GM19467 (cell line): Measurements from ENCODE around the gene USP15.
"Not testable (repeated sequence)": the region's sequence is repeated elsewhere in the genome, so short reads cannot be mapped to it uniquely, and the experiment has no call there.

Experiments used
- ATAC-seq: cut with Tn5 transposase; IDR thresholded peaks from one replicate; pipeline ENCODE4 v1.9.1; 2021; ENCODE audit warnings: mild to moderate bottlenecking, moderate library complexity; ENCODE audit not compliant: unreplicated experiment

The USP15 gene

GRCh38 chr12:62319058-62319457 lies 58.9 kb downstream of the USP15 start:
- ATAC-seq: no peak

DNA sequence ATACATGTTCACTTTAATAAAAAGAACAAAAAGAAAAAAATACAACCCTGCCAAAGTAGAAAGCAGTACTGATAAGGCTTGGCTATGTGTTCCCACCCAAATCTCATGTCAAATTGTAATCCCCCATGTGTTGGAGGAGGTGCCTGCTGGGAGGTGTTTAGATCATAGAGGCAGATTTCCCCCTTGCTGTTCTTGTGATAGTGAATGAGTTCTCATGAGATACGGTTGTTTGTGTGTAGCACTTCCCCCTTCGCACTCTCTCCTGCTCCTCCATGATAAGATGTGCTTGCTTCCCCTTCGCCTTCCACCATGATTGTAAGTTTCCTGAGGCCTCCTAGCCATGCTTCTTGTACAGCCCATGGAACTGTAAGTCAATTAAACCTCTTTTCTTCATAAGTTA lies 59.9 kb downstream of the USP15 start:
- ATAC-seq: no peak

DNA sequence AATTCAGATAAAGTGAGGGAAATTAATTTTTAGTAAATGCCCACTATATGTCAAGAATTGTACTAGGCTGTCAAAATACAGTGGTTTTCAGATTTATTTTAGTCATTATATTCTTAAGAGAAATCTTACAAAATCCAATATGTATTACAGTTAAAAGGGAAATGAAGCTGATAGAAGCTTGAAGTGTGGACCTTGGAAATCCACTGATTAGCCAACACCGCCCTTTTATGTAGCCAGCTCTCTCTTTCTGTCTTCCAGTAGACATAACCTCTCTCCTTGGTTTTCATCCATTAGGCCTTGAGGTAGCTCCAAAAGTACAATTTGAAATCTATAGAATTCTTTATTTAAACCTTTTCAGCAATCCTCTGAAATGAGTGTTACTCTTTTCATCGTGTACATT lies 63.2 kb downstream of the USP15 start:
- no peak for ATAC-seq

DNA sequence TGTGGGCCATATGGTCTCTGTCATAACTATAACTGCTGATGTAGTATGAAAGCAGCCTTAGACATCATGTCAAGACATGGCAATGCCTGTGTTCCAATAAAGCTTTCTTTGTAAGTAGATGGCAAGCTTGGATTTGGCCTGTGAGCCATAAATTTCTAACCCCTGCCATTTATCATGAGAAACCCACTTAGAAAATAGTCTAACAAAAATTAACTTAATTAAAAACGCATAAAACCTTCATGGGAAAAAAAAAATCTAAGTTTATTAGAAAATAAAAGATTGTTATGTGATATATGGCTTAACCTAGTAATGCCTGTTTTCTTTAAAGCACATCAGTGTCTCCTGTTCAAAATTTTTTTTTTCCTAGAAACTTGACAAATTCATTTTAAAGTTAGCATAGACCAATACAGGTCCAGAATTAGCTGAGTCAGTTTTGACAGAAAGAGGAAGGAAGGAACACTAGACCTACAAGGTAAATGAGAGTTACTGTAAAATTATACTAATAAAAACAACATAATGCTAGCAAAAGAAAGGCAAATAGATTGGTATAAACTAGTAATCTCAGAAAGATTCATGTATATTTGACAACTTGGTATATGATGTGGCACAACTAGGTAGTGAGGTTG lies 68.2 kb downstream of the USP15 start:
- no peak for ATAC-seq

DNA sequence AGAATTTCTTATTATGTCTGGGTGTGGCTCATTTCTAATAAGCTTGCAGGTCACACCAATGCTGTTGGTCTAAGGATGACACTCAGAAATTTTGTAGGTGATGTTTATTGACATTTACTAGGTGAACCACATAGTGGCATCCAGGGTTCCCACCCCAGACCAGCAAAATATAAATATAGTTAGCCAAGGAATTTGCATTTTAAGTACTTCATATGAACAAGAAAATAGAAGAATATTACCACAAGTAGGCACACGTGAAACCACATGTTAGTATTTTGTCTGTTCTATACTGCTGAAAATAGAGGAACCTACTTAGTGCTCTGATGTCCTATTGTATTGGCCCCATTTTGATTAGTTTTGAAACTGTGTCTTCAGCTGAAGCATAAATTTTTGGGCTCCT lies 71.1 kb downstream of the USP15 start:
- ATAC-seq: peak; percentile 54

- ATAC-seq: no peak
These were observed 72.4 kb downstream of the USP15 start for GRCh38 chr12:62332598-62332997.

DNA sequence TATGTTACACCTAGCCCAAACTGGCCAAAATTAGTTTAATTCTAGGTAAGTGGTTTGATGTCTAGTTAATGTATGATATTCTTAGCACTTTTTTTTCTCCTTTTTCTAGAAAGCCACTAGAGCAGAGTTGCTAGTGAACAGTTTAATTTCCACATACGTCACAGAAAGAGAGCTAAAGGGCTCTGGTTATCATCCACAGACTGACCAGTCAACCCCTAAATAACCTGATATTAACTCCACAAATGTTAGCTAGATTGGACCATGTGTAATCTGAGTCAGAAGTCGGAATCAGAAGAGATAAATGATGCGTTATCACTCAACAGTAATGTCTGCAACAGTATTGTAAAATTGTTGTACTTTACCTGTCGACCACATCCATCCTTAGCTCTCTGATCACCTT lies 74.9 kb downstream of the USP15 start:
- ATAC-seq: no peak

GRCh38 chr12:62335796-62336195 lies 75.6 kb downstream of the USP15 start:
- no peak for ATAC-seq

- not testable (repeated sequence) for ATAC-seq
These were observed 77.4 kb downstream of the USP15 start for GRCh38 chr12:62337643-62338042.

- ATAC-seq: not testable (repeated sequence)
These were observed 82.6 kb downstream of the USP15 start for GRCh38 chr12:62342614-62343303.

DNA sequence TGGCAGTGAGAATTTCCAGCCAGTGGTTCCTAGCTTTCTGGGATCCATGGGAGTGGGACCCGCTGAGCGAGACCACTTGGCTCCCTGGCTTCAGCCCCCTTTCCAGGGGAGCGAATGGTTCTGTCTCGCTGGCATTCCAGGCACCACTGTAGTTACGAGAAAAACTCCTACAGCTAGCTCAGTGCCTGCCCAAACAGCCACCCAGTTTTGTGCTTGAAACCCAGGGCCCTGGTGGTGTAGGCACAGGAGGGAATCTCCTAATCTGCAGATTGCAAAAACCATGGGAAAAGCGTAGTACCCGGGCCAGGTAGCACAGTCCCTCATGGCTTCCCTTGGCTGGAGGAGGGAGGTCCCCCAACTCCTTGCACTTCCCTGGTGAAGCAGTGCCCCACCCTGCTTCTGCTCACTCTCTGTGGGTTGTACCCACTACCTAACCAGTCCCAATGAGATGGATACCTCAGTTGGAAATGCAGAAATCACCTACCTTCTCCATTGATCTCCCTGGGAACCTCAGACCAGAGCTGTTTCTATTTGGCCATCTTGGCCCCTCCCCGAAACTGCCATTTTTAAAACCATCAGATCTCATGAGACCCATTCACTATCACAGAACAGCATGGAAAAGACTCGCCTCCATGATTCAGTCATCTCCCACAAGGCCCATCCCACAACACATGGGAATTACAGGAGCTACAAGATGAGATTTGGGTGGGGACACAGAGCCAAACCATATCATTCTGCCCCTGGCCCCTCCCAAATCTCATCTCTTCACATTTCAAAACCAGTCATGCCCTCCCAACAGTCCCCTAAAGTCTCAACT lies 83.3 kb downstream of the USP15 start:
- not testable (repeated sequence) for ATAC-seq

DNA sequence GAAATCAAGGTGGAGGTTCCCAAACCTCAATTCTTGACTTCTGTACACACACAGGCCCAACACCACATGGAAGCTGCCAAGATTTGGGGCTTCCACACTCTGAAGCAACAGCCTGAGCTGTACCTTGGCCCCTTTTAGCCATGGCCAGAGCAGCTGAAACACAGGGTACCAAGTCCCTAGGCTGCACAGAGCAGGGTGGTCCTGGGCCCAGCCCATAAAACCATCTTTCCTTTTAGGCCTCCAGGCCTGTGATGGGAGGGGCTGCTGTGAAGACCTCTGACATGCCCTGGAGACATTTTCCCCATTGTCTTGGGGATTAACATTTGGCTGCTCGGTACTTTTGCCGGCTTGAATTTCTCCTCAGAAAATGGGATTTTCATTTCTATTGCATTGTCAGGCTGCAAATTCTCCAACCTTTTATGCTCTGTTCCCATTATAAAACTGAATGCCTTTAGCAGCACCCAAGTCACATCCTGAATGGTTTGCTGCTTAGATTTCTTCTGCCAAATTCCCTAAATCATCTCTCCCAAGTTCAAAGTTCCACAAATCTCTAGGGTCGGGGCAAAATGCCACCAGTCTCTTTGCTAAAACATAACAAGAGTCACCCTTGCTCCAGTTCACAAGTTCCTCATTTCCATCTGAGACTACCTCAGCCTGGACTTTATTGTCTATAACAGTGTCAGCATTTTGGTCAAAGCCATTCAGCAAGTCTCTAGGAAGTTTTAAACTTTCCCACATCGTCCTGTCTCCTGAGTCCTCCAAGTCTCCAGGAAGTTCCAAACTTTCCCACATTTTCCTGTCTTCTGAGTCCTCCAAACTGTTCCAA lies 84.7 kb downstream of the USP15 start:
- ATAC-seq: not testable (repeated sequence)

- ATAC-seq: no peak
These were observed 85.5 kb downstream of the USP15 start for GRCh38 chr12:62345667-62346066.

DNA sequence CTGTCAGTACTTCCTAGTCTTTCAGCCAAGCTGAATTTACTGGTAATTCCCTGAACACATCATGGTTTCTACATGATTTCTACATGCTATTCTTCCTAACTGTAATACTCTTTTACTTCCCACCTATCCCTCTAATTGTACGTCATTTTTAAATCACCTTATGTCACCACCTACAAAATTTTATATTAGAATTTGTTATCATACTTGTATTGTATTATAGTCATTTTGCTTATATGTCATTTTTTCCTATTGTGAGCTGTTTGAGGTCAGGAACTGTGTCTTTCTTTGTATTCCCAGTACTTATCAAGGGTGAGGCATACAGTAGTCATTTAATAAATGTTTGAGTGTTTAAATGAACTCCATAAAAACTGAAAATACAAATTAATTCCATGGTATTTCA lies 86.6 kb downstream of the USP15 start:
- ATAC-seq: no peak

- no peak for ATAC-seq
These were observed 87.9 kb downstream of the USP15 start for GRCh38 chr12:62347922-62348650.

GRCh38 chr12:62350554-62350953 lies 90.3 kb downstream of the USP15 start:
- no peak for ATAC-seq

DNA sequence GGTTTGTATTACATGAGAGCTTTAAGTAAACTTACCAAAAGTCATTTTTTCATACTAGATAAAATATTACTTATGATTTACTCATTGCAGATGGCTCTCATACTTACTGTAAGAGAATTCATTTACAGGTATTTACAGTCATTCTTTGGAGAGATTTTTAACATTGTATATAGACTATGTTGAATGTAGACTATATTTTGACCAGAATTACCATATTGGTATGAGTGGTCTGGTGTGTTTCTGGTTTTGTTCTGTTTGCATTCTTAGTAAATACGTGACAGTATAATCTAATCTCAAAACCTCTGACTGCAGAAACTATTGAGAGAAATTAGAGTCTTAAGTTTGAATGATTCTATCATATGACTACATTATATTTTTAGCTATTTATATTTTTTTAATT lies 91.1 kb downstream of the USP15 start:
- no peak for ATAC-seq

DNA sequence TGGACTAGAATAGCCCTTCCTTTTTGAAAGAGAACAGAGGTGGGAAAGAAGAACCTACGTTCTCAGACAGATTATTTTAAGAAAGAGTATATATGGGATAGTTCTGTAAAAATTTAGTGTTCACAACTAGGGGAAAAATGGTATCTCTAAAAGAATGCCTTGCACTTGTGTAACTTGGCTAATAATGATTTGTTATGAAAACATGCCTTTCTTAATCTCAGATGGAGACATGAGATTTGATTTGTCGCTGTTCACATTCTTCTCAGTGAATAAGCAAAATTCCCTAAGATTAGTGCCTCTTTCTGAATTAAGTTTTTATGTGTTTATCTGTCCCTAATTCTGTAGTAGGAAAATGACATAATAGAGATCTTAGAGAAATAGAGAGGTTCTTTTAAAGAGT lies 100.8 kb downstream of the USP15 start:
- no peak for ATAC-seq

GRCh38 chr12:62363506-62363905 lies 103.3 kb downstream of the USP15 start:
- no peak for ATAC-seq

- ATAC-seq: not testable (repeated sequence)
These were observed 104.5 kb downstream of the USP15 start for GRCh38 chr12:62364697-62365096.
